ENCODE data around the gene DNAJC13.
"Not testable (repeated sequence)": the region's sequence is repeated elsewhere in the genome, so short reads cannot be mapped to it uniquely, and the experiment has no call there.

DNAJC13 gene

GRCh38 chr3:132416807-132417694 lies at the start of gene DNAJC13:
Gene DNAJC13, plus strand, starts transcription at chr3:132417502. Its CDS starts 17,049 bp downstream, at chr3:132434551.
- CTCF ChIA-PET = interaction anchor here (0.9 to 1.3 kb wide), 3 partner anchors 9 to 75 kb away, joined by 3 read pairs; no protein-coding TSS in a partner anchor
- no peak for TF ChIP-seq CTCF (IDR thresholded peaks at IDR 0.05; ENCODE audit: control extremely low read depth, extremely low read depth, low read depth, missing control alignments)
- POLR2A ChIA-PET = no interaction called here
- DNase-seq (ENCODE audit: extremely low spot score) = peak; percentile 93

GRCh38 chr3:132368515-132368914 lies 48.8 kb upstream of the DNAJC13 start:
- ChIA-PET CTCF (interaction anchor here (1.0 to 13.2 kb wide), 5 partner anchors 9 to 29 kb away, joined by 4 to 103 read pairs (median 12); no protein-coding TSS in a partner anchor), POLR2A (no interaction called here)
- DNase-seq (ENCODE audit: extremely low spot score) = no peak
- TF ChIP-seq CTCF (IDR thresholded peaks at IDR 0.05; ENCODE audit: control extremely low read depth, extremely low read depth, low read depth, missing control alignments) = no peak

- ChIA-PET CTCF (interaction anchor here (4.2 to 13.2 kb wide), 3 partner anchors 18 to 29 kb away, joined by 12 to 103 read pairs (median 45); no protein-coding TSS in a partner anchor), POLR2A (no interaction called here)
- no peak for TF ChIP-seq CTCF (IDR thresholded peaks at IDR 0.05; ENCODE audit: control extremely low read depth, extremely low read depth, low read depth, missing control alignments)
- no peak for DNase-seq (ENCODE audit: extremely low spot score)
These were observed 48.3 kb upstream of the DNAJC13 start for GRCh38 chr3:132368962-132369361.

- CTCF ChIA-PET = interaction anchor here (0.7 to 4.2 kb wide), 2 partner anchors 24 to 26 kb away, joined by 3 to 15 read pairs; no protein-coding TSS in a partner anchor
- DNase-seq (ENCODE audit: extremely low spot score); POLR2A ChIA-PET: not testable (repeated sequence)
These were observed 40.4 kb upstream of the DNAJC13 start for GRCh38 chr3:132376945-132377354.

- peak; percentile 42 for DNase-seq (ENCODE audit: extremely low spot score)
- TF ChIP-seq CTCF (IDR thresholded peaks at IDR 0.05; ENCODE audit: control extremely low read depth, extremely low read depth, low read depth, missing control alignments) = no peak
- ChIA-PET CTCF (interaction anchor here (0.7 to 4.2 kb wide), 6 partner anchors 10 to 62 kb away, joined by 3 to 15 read pairs (median 4); no protein-coding TSS in a partner anchor), POLR2A (no interaction called here)
These were observed 39.1 kb upstream of the DNAJC13 start for GRCh38 chr3:132378048-132378762.

- no peak for DNase-seq (ENCODE audit: extremely low spot score)
- CTCF ChIA-PET = interaction anchor here (1.1 to 4.2 kb wide), 4 partner anchors 18 to 61 kb away, joined by 3 to 15 read pairs (median 4); no protein-coding TSS in a partner anchor
- POLR2A ChIA-PET = no interaction called here
These were observed 38.5 kb upstream of the DNAJC13 start for GRCh38 chr3:132378846-132379245.

More at GRCh38 chr3:132378846-132379245, 38.5 kb upstream of the DNAJC13 start:
- no peak for TF ChIP-seq CTCF (IDR thresholded peaks at IDR 0.05; ENCODE audit: control extremely low read depth, extremely low read depth, low read depth, missing control alignments)
